GM19240 (cell line): ENCODE results near the gene SRC.
"Not testable (repeated sequence)": the region's sequence is repeated elsewhere in the genome, so short reads cannot be mapped to it uniquely, and the experiment has no call there.

Experiments
- DNase-seq: peaks from one replicate; pipeline ENCODE4 v3.0.0; 2011; ENCODE audit warnings: low spot score; ENCODE audit not compliant: insufficient read length

The SRC gene

GRCh38 chr20:37336369-37337207 is 9.4 kb upstream of the SRC start:
- peak; percentile 77 for DNase-seq

- no peak for DNase-seq
These were observed 8.5 kb upstream of the SRC start for GRCh38 chr20:37337208-37337991.

- not testable (repeated sequence) for DNase-seq
These were observed 7.6 kb upstream of the SRC start for GRCh38 chr20:37338380-37338779.

GRCh38 chr20:37339208-37339607 is 6.7 kb upstream of the SRC start:
- no peak for DNase-seq

GRCh38 chr20:37339764-37340109 is 6.2 kb upstream of the SRC start:
- not testable (repeated sequence) for DNase-seq

GRCh38 chr20:37340998-37341397 is 4.9 kb upstream of the SRC start:
- no peak for DNase-seq

- no peak for DNase-seq
These were observed 4.3 kb upstream of the SRC start for GRCh38 chr20:37341632-37342031.

GRCh38 chr20:37342231-37343177 is 3.4 kb upstream of the SRC start:
- DNase-seq, result no peak

- no peak for DNase-seq
These were observed 2.5 kb upstream of the SRC start for GRCh38 chr20:37343212-37343993.

- no peak for DNase-seq
These were observed 2.0 kb upstream of the SRC start for GRCh38 chr20:37343994-37344355.

- no peak for DNase-seq
These were observed 1.2 kb upstream of the SRC start for GRCh38 chr20:37344506-37345338.

GRCh38 chr20:37346236-37346534 is 245 bp downstream of the SRC start:
- DNase-seq, result no peak

- no peak for DNase-seq
These were observed 801 bp downstream of the SRC start for GRCh38 chr20:37346535-37347346.

- no peak for DNase-seq
These were observed 1.4 kb downstream of the SRC start for GRCh38 chr20:37347347-37347823.

- DNase-seq, result no peak
These were observed 2.2 kb downstream of the SRC start for GRCh38 chr20:37347891-37348791.

- no peak for DNase-seq
These were observed 3.0 kb downstream of the SRC start for GRCh38 chr20:37348792-37349516.
